WERI-Rb-1 (cell line): ENCODE data around the gene PTPRD.

Experiments used
- DNase-seq: peaks from one replicate; pipeline ENCODE4 v3.0.0-alpha.2; 2020
- H3K27ac ChIP-seq: fragments of 250-450 bp; sonication (Bioruptor Pico); 2 replicates; pipeline ENCODE4 v1.5.1; 2020; ENCODE audit warnings: mild to moderate bottlenecking, moderate library complexity
- H3K27me3 ChIP-seq: fragments of 250-450 bp; sonication (Bioruptor Pico); 2 replicates; pipeline ENCODE4 v1.5.1; 2021; ENCODE audit warnings: mild to moderate bottlenecking, low read depth, moderate library complexity; ENCODE audit not compliant: insufficient read depth, severe bottlenecking
- H3K36me3 ChIP-seq: fragments of 250-450 bp; sonication (Bioruptor Pico); 2 replicates; pipeline ENCODE4 v1.5.1; 2020; ENCODE audit warnings: mild to moderate bottlenecking, moderate library complexity
- H3K4me3 ChIP-seq: 2 replicates; pipeline ENCODE4 v1.5.1; 2011; ENCODE audit warnings: low read depth, mild to moderate bottlenecking, control low read depth, low read length
- H3K9me3 ChIP-seq: fragments of 250-450 bp; sonication (Bioruptor Pico); 2 replicates; pipeline ENCODE4 v1.5.1; 2021; ENCODE audit warnings: mild to moderate bottlenecking, moderate library complexity; ENCODE audit not compliant: severe bottlenecking
- TF ChIP-seq, protein P1 (sequence below): IDR thresholded peaks from 2 replicates; pipeline ENCODE4 v1.5.1; 2011; ENCODE audit warnings: low read depth, mild to moderate bottlenecking, control low read depth, inconsistent platforms, low read length

PTPRD gene

DNA sequence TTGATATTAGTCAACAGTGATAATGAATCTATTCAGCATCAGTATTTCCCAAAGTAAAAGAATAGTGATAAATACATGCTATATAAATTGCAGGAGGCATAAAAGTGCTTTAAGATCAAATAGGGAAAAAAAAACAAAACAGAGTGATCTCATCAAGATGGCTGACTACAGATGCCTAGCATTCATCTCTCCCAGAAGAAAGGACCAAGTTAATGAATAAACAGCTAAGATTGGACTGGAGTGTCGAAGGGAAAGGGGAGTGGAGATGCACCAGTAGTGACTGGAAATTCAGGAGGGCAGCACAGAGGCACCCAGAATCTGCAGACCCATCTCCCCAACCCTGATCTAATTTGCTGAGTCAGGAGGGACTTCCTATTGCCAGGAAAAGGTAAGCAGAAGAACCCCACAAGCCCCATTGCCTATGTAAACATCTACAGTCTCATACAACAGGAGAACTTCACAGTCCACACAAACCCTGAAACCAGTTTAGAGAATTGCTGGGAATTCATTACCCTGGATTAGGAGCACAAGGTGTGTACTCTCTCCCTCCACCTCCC lies 699.4 kb downstream of the PTPRD start:
- Histone ChIP-seq H3K27ac (no peak overlapping the region), H3K36me3 (no peaks in the 10 kb centered on the region), H3K4me3 (no peak overlapping the region), H3K9me3 (no peaks in the 10 kb centered on the region), H3K27me3 (no peaks in the 10 kb centered on the region)
- TF ChIP-seq, protein P1, sequence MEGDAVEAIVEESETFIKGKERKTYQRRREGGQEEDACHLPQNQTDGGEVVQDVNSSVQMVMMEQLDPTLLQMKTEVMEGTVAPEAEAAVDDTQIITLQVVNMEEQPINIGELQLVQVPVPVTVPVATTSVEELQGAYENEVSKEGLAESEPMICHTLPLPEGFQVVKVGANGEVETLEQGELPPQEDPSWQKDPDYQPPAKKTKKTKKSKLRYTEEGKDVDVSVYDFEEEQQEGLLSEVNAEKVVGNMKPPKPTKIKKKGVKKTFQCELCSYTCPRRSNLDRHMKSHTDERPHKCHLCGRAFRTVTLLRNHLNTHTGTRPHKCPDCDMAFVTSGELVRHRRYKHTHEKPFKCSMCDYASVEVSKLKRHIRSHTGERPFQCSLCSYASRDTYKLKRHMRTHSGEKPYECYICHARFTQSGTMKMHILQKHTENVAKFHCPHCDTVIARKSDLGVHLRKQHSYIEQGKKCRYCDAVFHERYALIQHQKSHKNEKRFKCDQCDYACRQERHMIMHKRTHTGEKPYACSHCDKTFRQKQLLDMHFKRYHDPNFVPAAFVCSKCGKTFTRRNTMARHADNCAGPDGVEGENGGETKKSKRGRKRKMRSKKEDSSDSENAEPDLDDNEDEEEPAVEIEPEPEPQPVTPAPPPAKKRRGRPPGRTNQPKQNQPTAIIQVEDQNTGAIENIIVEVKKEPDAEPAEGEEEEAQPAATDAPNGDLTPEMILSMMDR = no peak
- no peak for DNase-seq

DNA sequence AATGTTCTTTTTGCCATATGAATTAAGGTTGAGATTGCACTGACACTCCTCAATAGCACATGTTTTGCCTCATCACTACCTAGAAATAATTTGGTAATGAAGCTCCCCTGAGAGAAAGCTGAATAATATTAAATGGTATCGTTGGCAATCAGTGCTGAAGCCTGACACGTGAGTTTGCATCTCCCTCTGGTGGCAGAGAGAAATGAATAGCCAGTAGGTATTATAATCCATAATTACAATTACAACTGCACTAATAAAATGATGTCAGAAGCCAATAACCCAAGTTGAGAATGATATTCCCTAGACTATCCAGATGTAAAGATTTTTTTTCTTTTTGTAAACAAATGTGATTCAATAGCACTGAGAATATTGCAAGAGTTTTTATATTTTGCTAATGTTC lies 700.3 kb downstream of the PTPRD start:
- Histone ChIP-seq H3K27ac (no peak overlapping the region), H3K4me3 (no peak overlapping the region), H3K27me3 (no peaks in the 10 kb centered on the region), H3K36me3 (no peaks in the 10 kb centered on the region), H3K9me3 (no peaks in the 10 kb centered on the region)
- no peak for DNase-seq
- TF ChIP-seq, protein P1 = peak; percentile 33; the same call in 1 of the 2 replicates

DNA sequence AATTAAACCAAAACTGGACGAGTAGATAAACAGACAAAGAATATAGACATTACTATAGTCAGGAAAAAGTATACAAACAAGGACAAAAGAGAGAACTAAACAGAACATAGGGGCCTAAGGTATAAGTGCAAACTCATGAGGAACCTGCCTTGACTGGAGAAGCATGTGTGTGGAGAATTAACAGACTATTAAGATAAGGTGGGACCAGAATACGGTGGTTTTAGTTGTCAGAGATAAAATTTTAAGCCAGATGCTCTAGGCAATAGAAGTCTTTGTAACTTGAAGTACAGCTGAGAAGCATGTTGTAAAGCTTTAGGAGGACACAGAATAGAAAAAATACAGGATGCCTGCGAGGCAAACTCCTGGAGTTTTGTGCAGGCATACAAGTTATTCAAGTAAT lies 707.1 kb downstream of the PTPRD start:
- DNase-seq = no peak
- no peaks in the 10 kb centered on the region for H3K27me3 ChIP-seq

DNA sequence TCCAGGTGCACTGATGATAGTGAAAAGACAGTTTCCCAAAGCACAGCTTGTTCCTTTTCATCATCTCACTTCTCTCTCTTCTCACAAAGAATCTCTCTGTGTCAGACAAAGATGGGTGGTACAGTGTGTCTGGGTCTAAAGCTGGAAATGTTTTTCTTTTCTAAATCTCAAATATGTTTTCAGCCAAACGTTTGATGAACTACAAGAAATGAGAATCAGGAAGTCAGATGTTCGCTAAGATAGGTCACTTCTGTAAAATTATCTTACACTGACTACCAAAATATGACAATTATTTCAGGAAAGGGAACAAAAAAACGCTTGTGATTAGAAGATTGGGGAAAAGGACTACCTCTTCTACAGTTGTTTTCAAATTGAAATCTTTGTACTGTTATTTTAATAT lies 708.8 kb downstream of the PTPRD start:
- DNase-seq = no peak
- no peak overlapping the region for H3K4me3 ChIP-seq
- TF ChIP-seq, protein P1 = no peak
- no peaks in the 10 kb centered on the region for H3K9me3 ChIP-seq
- H3K36me3 ChIP-seq = no peaks in the 10 kb centered on the region
- no peak overlapping the region for H3K27ac ChIP-seq
- no peaks in the 10 kb centered on the region for H3K27me3 ChIP-seq

More for the DNA sequence above, 707.1 kb downstream of the PTPRD start:
- Histone ChIP-seq H3K9me3 (no peaks in the 10 kb centered on the region), H3K36me3 (no peaks in the 10 kb centered on the region), H3K27ac (no peak overlapping the region), H3K4me3 (no peak overlapping the region)
- TF ChIP-seq, protein P1 = no peak

DNA sequence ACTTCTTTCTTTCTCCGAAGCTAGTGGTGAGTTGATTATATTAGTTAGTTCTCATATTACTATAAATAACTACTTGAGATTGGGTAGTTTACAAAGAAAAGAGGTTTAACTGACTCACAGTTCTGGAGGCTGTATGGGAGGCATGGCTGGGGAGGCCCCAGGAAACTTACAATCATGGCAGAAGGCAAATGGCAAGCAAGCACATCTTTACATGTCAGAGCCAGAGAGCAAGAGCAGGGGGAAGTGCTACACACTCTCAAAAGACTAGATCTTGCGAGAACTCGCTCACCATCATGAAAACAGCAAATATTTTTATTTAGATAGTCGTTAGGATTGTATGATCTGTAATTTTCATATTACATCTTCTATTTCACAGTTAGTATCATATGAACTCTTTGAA lies 711.2 kb downstream of the PTPRD start:
- no peaks in the 10 kb centered on the region for H3K27me3 ChIP-seq
- no peaks in the 10 kb centered on the region for H3K36me3 ChIP-seq
- H3K9me3 ChIP-seq = no peaks in the 10 kb centered on the region
- no peak overlapping the region for H3K4me3 ChIP-seq
- no peak for DNase-seq
- no peak overlapping the region for H3K27ac ChIP-seq
- TF ChIP-seq, protein P1 = no peak

DNA sequence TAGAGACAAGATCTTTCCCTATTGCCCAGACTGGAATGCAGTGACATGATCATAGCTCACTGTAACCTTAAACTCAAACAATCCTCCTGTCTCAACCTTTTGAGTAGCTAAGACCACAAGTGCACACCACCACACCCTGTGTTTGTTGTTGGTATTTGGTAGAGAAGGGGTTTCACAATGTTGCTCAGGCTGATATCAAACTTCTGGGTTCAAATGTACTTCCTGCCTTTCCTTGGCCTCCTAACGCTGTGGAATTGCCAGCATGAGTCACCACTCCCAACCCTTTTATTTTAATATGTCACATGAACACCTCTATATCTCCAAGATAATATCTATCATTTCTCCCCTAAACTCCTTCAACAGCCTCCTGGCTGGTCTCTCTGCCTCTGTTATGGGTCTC lies 719.0 kb downstream of the PTPRD start:
- no peak for DNase-seq
- no peaks in the 10 kb centered on the region for H3K9me3 ChIP-seq
- H3K27me3 ChIP-seq = no peaks in the 10 kb centered on the region
- no peak overlapping the region for H3K4me3 ChIP-seq
- TF ChIP-seq, protein P1 = no peak
- no peaks in the 10 kb centered on the region for H3K36me3 ChIP-seq
- H3K27ac ChIP-seq = no peak overlapping the region
